ENCODE data around the gene CYB5B. TPM values are rescaled to one million over a fixed set of nuclear protein-coding genes. Genes with fewer than 3 reads are reported as not detected.

The CYB5B gene
- total RNA-seq, 4 donors from 2014 or later, result 26.7 to 31.2 (median 29.1) TPM

- Histone ChIP-seq H3K36me3 (peaks cover 7 to 29% (median 11%) of the 10 kb centered on the region in 4 donors), H3K4me3 (no peak overlapping the region), H3K4me1 (peaks cover 0 to 11% (median 0%) of the 10 kb centered on the region in 4 donors), H3K9me3 (no peaks in the 10 kb centered on the region), H3K27ac (replicated peaks in 1 of 4) (no peak overlapping the region), H3K27me3 (no peaks in the 10 kb centered on the region)
- intact Hi-C loops (cut with DNase I), result no loop called here
- no peak for DNase-seq (ENCODE audit: extremely low spot score)
- TF ChIP-seq CTCF (IDR thresholded peaks at IDR 0.05) (no peak), EP300 (IDR thresholded peaks at IDR 0.05) (no peak), POLR2A (IDR thresholded peaks at IDR 0.05; ENCODE audit: low read depth) (no peak), POLR2AphosphoS5 (IDR thresholded peaks at IDR 0.05) (no peak)
- 79% methylated on average over 6 of the region's 6 CpGs for WGBS
Measured at GRCh38 chr16:69465881-69466280, 41.5 kb downstream of the CYB5B start.

- Histone ChIP-seq H3K4me3 (no peak overlapping the region), H3K27me3 (no peaks in the 10 kb centered on the region), H3K9me3 (no peaks in the 10 kb centered on the region), H3K27ac (replicated peaks in 1 of 4) (no peak overlapping the region), H3K36me3 (peaks cover 7 to 29% (median 11%) of the 10 kb centered on the region in 4 donors), H3K4me1 (peaks cover 0 to 11% (median 0%) of the 10 kb centered on the region in 4 donors)
- TF ChIP-seq EP300 (IDR thresholded peaks at IDR 0.05) (no peak), CTCF (IDR thresholded peaks at IDR 0.05) (no peak), POLR2AphosphoS5 (IDR thresholded peaks at IDR 0.05) (no peak), POLR2A (IDR thresholded peaks at IDR 0.05; ENCODE audit: low read depth) (no peak)
- WGBS, result 59% methylated on average over 2 of the region's 2 CpGs
- intact Hi-C loops (cut with DNase I), result no loop called here
- DNase-seq (ENCODE audit: extremely low spot score), result no peak
Measured at GRCh38 chr16:69466547-69466946, 42.1 kb downstream of the CYB5B start.

GRCh38 chr16:69467080-69467479 lies 42.7 kb downstream of the CYB5B start:
- no peak for TF ChIP-seq POLR2A (IDR thresholded peaks at IDR 0.05; ENCODE audit: low read depth)
- TF ChIP-seq CTCF (IDR thresholded peaks at IDR 0.05), result no peak
- TF ChIP-seq EP300 (IDR thresholded peaks at IDR 0.05), result no peak
- TF ChIP-seq POLR2AphosphoS5 (IDR thresholded peaks at IDR 0.05), result no peak
- Histone ChIP-seq H3K27me3 (no peaks in the 10 kb centered on the region), H3K4me3 (no peak overlapping the region), H3K36me3 (peaks cover 7 to 29% (median 11%) of the 10 kb centered on the region in 4 donors), H3K27ac (replicated peaks in 1 of 4) (no peak overlapping the region), H3K9me3 (no peaks in the 10 kb centered on the region), H3K4me1 (peaks cover 0 to 11% (median 0%) of the 10 kb centered on the region in 4 donors)
- intact Hi-C loops (cut with DNase I), result no loop called here
- WGBS, result 81% methylated on average over 1 of the region's 1 CpG
- no peak for DNase-seq (ENCODE audit: extremely low spot score)

- no peaks in the 10 kb centered on the region for H3K9me3 ChIP-seq
- intact Hi-C loops (cut with DNase I), result no loop called here
- TF ChIP-seq POLR2A (IDR thresholded peaks at IDR 0.05; ENCODE audit: low read depth), result no peak
- no peak for TF ChIP-seq POLR2AphosphoS5 (IDR thresholded peaks at IDR 0.05)
- no peak for TF ChIP-seq CTCF (IDR thresholded peaks at IDR 0.05)
- no peak for TF ChIP-seq EP300 (IDR thresholded peaks at IDR 0.05)
- no peak for DNase-seq (ENCODE audit: extremely low spot score)
- WGBS, result 93% methylated on average over 8 of the region's 8 CpGs
- no peak overlapping the region for H3K27ac ChIP-seq (replicated peaks in 1 of 4)
- peaks cover 4 to 23% (median 8%) of the 10 kb centered on the region in 4 donors for H3K36me3 ChIP-seq
- no peak overlapping the region for H3K4me3 ChIP-seq
- H3K4me1 ChIP-seq, result peaks cover 0 to 11% (median 0%) of the 10 kb centered on the region in 4 donors
- H3K27me3 ChIP-seq, result no peaks in the 10 kb centered on the region
Measured at GRCh38 chr16:69467531-69468204, 43.2 kb downstream of the CYB5B start.

Measured in esophagus muscularis mucosa (tissue), 4 donors.